Measurements from ENCODE around the gene NCR2.
A peak's percentile ranks its signal among the peaks of the same experiment; 100 is the strongest.

The NCR2 gene

DNA sequence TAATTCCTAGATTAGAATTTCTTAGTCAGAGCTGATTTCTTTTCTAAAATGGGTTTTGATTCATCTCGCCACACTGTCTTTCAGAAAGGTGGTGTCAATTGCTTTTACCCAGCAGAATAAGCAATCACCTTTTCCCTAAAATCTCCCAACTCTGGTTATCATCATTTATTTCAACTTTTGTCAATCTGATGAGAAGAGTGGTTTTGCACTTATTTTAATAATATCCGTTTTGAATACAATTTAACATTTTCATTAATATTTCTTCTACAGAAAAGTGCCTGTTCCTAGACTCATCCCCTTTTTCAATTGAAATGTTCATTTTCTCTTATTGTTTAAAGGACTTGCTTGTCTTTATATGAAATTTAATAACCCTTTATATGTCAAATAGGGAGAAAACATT, 8.2 kb upstream of the NCR2 start:
- CTCF ChIA-PET: interaction anchor here (1.4 kb wide), 1 partner anchor 9 kb away, joined by 3 read pairs; no protein-coding TSS in a partner anchor
- H3K27me3 ChIP-seq (replicated peaks in 2 of 5; ENCODE audit: control insufficient read depth in 4 of 5, insufficient read depth in 5 of 5, low read length in 4 of 5): peaks cover 0 to 4% (median 0%) of the 10 kb centered on the region in 5 experiments
- no peak overlapping the region for H3K4me3 ChIP-seq (ENCODE audit: control insufficient read depth in 1 of 7, extremely low read depth in 1 of 7, insufficient read depth in 4 of 7, low read depth in 2 of 7, low read length in 6 of 7)
- WGBS (ENCODE audit: insufficient coverage): no CpG with 5 or more reads among the region's 2 CpGs
- no peaks in the 10 kb centered on the region for H3K9me3 ChIP-seq (ENCODE audit: control extremely low read depth in 1 of 5, control insufficient read depth in 4 of 5, insufficient read depth in 2 of 5, low read depth in 1 of 5, low read length in 4 of 5)
- peaks cover 0 to 13% (median 3%) of the 10 kb centered on the region in 4 experiments for H3K4me1 ChIP-seq (ENCODE audit: control extremely low read depth in 1 of 4, control insufficient read depth in 4 of 4, insufficient read depth in 4 of 4, low read length in 3 of 4)
- no peak overlapping the region for H3K27ac ChIP-seq (ENCODE audit: insufficient read depth in 1 of 2, low read depth in 1 of 2, low read length in 2 of 2, poor library complexity in 1 of 2, severe bottlenecking in 2 of 2)
- no peak for DNase-seq
- POLR2A ChIA-PET: no interaction called here
- no peaks in the 10 kb centered on the region for H3K36me3 ChIP-seq (ENCODE audit: control insufficient read depth in 4 of 4, insufficient read depth in 4 of 4, low read length in 3 of 4)

GRCh38 chr6:41331401-41332150, 3.8 kb upstream of the NCR2 start:
- ChIA-PET CTCF (interaction anchor here (0.6 to 7.1 kb wide), 3 partner anchors 12 to 21 kb away, joined by 3 to 70 read pairs (median 4); no protein-coding TSS in a partner anchor), POLR2A (interaction anchor here (0.9 kb wide), 1 partner anchor 281 kb away, joined by 4 read pairs; no protein-coding TSS in a partner anchor)
- no peak overlapping the region for H3K27ac ChIP-seq (ENCODE audit: insufficient read depth in 1 of 2, low read depth in 1 of 2, low read length in 2 of 2, poor library complexity in 1 of 2, severe bottlenecking in 2 of 2)
- no peak overlapping the region for H3K4me3 ChIP-seq (ENCODE audit: control insufficient read depth in 1 of 7, extremely low read depth in 1 of 7, insufficient read depth in 4 of 7, low read depth in 2 of 7, low read length in 6 of 7)
- DNase-seq: no peak
- H3K4me1 ChIP-seq (ENCODE audit: control extremely low read depth in 1 of 4, control insufficient read depth in 4 of 4, insufficient read depth in 4 of 4, low read length in 3 of 4): peaks cover 0 to 53% (median 22%) of the 10 kb centered on the region in 4 experiments
- over 99% methylated on average over 8 of the region's 11 CpGs for WGBS (ENCODE audit: insufficient coverage)
- H3K9me3 ChIP-seq (ENCODE audit: control extremely low read depth in 1 of 5, control insufficient read depth in 4 of 5, insufficient read depth in 2 of 5, low read depth in 1 of 5, low read length in 4 of 5): no peaks in the 10 kb centered on the region
- H3K27me3 ChIP-seq (replicated peaks in 2 of 5; ENCODE audit: control insufficient read depth in 4 of 5, insufficient read depth in 5 of 5, low read length in 4 of 5): no peaks in the 10 kb centered on the region
- no peaks in the 10 kb centered on the region for H3K36me3 ChIP-seq (ENCODE audit: control insufficient read depth in 4 of 4, insufficient read depth in 4 of 4, low read length in 3 of 4)

DNA sequence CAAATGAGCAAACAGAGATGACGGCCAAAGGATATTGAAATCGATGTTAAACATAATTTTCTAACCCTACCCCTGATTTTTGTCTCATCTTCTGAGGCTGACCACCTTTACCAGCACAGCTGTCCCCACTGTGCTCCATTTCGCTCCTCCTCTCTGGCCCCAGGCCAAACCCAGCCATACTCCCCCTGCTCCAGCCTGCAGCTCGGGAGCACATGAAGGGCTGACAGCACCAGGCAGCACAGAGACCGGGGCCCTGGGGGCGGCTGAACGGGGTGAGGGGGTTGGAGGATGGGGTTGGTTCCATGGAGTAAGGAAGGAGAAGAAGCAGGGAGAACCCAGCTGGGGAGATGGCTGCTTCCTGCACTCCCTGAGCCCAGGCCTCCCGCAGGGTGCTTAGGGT, 3.2 kb upstream of the NCR2 start:
- Histone ChIP-seq H3K4me3 (ENCODE audit: control insufficient read depth in 1 of 7, extremely low read depth in 1 of 7, insufficient read depth in 4 of 7, low read depth in 2 of 7, low read length in 6 of 7) (no peak overlapping the region), H3K36me3 (ENCODE audit: control insufficient read depth in 4 of 4, insufficient read depth in 4 of 4, low read length in 3 of 4) (no peaks in the 10 kb centered on the region), H3K27ac (ENCODE audit: insufficient read depth in 1 of 2, low read depth in 1 of 2, low read length in 2 of 2, poor library complexity in 1 of 2, severe bottlenecking in 2 of 2) (no peak overlapping the region), H3K27me3 (replicated peaks in 2 of 5; ENCODE audit: control insufficient read depth in 4 of 5, insufficient read depth in 5 of 5, low read length in 4 of 5) (no peaks in the 10 kb centered on the region), H3K9me3 (ENCODE audit: control extremely low read depth in 1 of 5, control insufficient read depth in 4 of 5, insufficient read depth in 2 of 5, low read depth in 1 of 5, low read length in 4 of 5) (no peaks in the 10 kb centered on the region), H3K4me1 (ENCODE audit: control extremely low read depth in 1 of 4, control insufficient read depth in 4 of 4, insufficient read depth in 4 of 4, low read length in 3 of 4) (peaks cover 0 to 56% (median 22%) of the 10 kb centered on the region in 4 experiments)
- WGBS (ENCODE audit: insufficient coverage): 81% methylated on average over 7 of the region's 8 CpGs
- DNase-seq: no peak
- CTCF ChIA-PET: interaction anchor here (0.6 to 7.1 kb wide), 5 partner anchors 12 to 36 kb away, joined by 3 to 70 read pairs (median 4); no protein-coding TSS in a partner anchor
- POLR2A ChIA-PET: interaction anchor here (0.9 kb wide), 1 partner anchor 280 kb away, joined by 4 read pairs; no protein-coding TSS in a partner anchor

DNA sequence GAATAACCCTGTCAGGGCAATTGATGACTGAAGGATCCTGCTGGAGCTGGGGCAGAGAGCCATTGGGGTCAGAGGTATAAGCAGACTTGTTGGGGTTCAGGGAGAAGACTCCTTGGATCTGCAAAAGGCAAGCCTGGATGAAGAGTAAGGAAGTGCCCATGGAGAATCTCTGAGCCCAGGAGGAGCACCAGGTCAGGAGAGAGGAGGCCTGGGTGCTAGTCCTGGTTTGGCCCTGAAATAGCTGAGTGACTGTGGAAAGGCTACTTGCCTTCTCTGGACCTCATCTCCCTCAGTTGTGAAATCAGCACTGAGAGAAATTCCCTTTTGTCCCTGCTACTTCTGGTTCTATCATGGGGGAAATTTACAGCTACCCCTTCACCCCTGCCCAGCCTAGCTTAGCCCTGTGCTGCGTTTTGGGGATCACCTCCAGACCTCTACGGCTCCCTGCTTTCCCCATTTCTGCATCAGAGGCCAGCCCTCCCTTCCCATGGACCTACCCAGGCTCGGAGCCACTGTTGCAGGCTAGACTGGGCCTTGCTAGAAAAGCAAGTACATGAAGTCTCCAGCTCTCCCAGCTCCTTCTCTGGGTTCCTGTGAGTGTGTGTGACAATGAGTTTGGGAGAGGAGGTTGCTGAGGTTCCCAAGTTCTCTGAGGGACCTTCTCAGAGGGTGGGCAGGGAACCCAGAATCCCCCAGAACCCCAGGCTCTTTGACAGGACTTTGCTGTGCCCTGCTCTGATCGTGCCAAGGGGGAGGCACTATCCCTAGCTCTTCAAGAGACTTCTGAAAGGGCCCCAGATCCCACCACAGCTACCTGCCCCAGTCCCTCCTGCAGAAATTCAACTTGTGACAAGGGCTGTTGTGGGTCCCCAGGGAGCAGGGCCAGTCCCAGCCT, 2.3 kb upstream of the NCR2 start:
- no peaks in the 10 kb centered on the region for H3K27me3 ChIP-seq (replicated peaks in 2 of 5; ENCODE audit: control insufficient read depth in 4 of 5, insufficient read depth in 5 of 5, low read length in 4 of 5)
- peaks cover 0 to 56% (median 22%) of the 10 kb centered on the region in 4 experiments for H3K4me1 ChIP-seq (ENCODE audit: control extremely low read depth in 1 of 4, control insufficient read depth in 4 of 4, insufficient read depth in 4 of 4, low read length in 3 of 4)
- DNase-seq: no peak
- no peaks in the 10 kb centered on the region for H3K9me3 ChIP-seq (ENCODE audit: control extremely low read depth in 1 of 5, control insufficient read depth in 4 of 5, insufficient read depth in 2 of 5, low read depth in 1 of 5, low read length in 4 of 5)
- ChIA-PET CTCF (interaction anchor here (0.5 to 7.1 kb wide), 10 partner anchors 12 to 722 kb away, joined by 3 to 70 read pairs (median 4); no protein-coding TSS in a partner anchor), POLR2A (interaction anchor here (0.6 to 1.2 kb wide), 2 partner anchors 12 kb away, joined by 3 to 11 read pairs; no protein-coding TSS in a partner anchor)
- peak overlapping the region in 1 of 2 experiments; percentile 38 for H3K27ac ChIP-seq (ENCODE audit: insufficient read depth in 1 of 2, low read depth in 1 of 2, low read length in 2 of 2, poor library complexity in 1 of 2, severe bottlenecking in 2 of 2)
- no peaks in the 10 kb centered on the region for H3K36me3 ChIP-seq (ENCODE audit: control insufficient read depth in 4 of 4, insufficient read depth in 4 of 4, low read length in 3 of 4)
- 96% methylated on average over 4 of the region's 4 CpGs for WGBS (ENCODE audit: insufficient coverage)
- peak overlapping the region in 1 of 7 experiments; percentile 24 for H3K4me3 ChIP-seq (ENCODE audit: control insufficient read depth in 1 of 7, extremely low read depth in 1 of 7, insufficient read depth in 4 of 7, low read depth in 2 of 7, low read length in 6 of 7)

DNA sequence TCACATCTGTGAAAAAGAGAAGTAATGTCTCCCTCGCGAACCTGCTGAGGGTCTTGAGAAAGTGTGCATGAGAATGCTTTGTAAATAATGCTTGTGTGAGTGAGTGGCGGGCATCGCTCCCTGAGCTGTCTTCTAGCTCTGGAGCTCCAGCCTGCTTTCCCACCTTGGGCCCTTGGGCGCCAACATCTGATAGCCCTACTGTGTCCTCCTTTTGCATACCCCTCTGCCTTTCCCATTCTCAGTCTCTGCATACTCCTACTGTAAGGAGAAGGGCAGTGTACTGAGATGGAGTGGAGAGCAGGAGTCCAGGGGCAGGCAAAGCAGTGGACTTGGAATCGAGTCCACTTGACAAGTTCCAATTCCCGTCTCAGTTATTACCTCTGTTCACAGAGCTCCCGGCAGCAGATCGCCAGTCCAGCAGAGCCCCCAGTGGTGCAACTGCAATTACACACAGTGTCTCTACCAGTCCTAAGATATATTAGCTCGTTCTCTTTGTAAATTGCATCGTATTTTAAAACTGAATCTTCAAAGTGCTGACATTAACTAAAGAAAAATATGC, 847 bp upstream of the NCR2 start:
- Histone ChIP-seq H3K4me3 (ENCODE audit: control insufficient read depth in 1 of 7, extremely low read depth in 1 of 7, insufficient read depth in 4 of 7, low read depth in 2 of 7, low read length in 6 of 7) (no peak overlapping the region), H3K27ac (ENCODE audit: insufficient read depth in 1 of 2, low read depth in 1 of 2, low read length in 2 of 2, poor library complexity in 1 of 2, severe bottlenecking in 2 of 2) (no peak overlapping the region), H3K4me1 (ENCODE audit: control extremely low read depth in 1 of 4, control insufficient read depth in 4 of 4, insufficient read depth in 4 of 4, low read length in 3 of 4) (peaks cover 0 to 56% (median 22%) of the 10 kb centered on the region in 4 experiments), H3K27me3 (replicated peaks in 2 of 5; ENCODE audit: control insufficient read depth in 4 of 5, insufficient read depth in 5 of 5, low read length in 4 of 5) (no peaks in the 10 kb centered on the region), H3K9me3 (ENCODE audit: control extremely low read depth in 1 of 5, control insufficient read depth in 4 of 5, insufficient read depth in 2 of 5, low read depth in 1 of 5, low read length in 4 of 5) (no peaks in the 10 kb centered on the region), H3K36me3 (ENCODE audit: control insufficient read depth in 4 of 4, insufficient read depth in 4 of 4, low read length in 3 of 4) (no peaks in the 10 kb centered on the region)
- peak; percentile 8 to 30 (median 25) for DNase-seq
- ChIA-PET POLR2A (interaction anchor here (0.7 to 1.4 kb wide), 3 partner anchors 10 to 129 kb away, joined by 3 to 11 read pairs (median 4); no protein-coding TSS in a partner anchor), CTCF (interaction anchor here (1.4 to 7.1 kb wide), 7 partner anchors 9 to 34 kb away, joined by 3 to 70 read pairs (median 5); no protein-coding TSS in a partner anchor)
- 70% methylated on average over 5 of the region's 11 CpGs for WGBS (ENCODE audit: insufficient coverage)

DNA sequence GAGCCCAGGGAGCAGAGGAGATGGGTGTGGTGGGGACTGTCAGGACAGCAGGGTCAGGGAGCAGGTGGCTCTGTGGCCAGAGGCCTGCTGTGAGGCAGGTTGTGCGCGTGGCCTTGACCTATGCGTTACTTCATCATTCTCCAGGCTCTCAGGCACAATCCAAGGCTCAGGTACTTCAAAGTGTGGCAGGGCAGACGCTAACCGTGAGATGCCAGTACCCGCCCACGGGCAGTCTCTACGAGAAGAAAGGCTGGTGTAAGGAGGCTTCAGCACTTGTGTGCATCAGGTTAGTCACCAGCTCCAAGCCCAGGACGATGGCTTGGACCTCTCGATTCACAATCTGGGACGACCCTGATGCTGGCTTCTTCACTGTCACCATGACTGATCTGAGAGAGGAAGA, 535 bp downstream of the NCR2 start:
- Histone ChIP-seq H3K4me1 (ENCODE audit: control extremely low read depth in 1 of 4, control insufficient read depth in 4 of 4, insufficient read depth in 4 of 4, low read length in 3 of 4) (peaks cover 0 to 56% (median 22%) of the 10 kb centered on the region in 4 experiments), H3K4me3 (ENCODE audit: control insufficient read depth in 1 of 7, extremely low read depth in 1 of 7, insufficient read depth in 4 of 7, low read depth in 2 of 7, low read length in 6 of 7) (no peak overlapping the region), H3K9me3 (ENCODE audit: control extremely low read depth in 1 of 5, control insufficient read depth in 4 of 5, insufficient read depth in 2 of 5, low read depth in 1 of 5, low read length in 4 of 5) (no peaks in the 10 kb centered on the region), H3K27ac (ENCODE audit: insufficient read depth in 1 of 2, low read depth in 1 of 2, low read length in 2 of 2, poor library complexity in 1 of 2, severe bottlenecking in 2 of 2) (no peak overlapping the region), H3K27me3 (replicated peaks in 2 of 5; ENCODE audit: control insufficient read depth in 4 of 5, insufficient read depth in 5 of 5, low read length in 4 of 5) (no peaks in the 10 kb centered on the region), H3K36me3 (ENCODE audit: control insufficient read depth in 4 of 4, insufficient read depth in 4 of 4, low read length in 3 of 4) (no peaks in the 10 kb centered on the region)
- 98% methylated on average over 11 of the region's 11 CpGs for WGBS (ENCODE audit: insufficient coverage)
- ChIA-PET POLR2A (no interaction called here), CTCF (interaction anchor here (1.7 to 7.1 kb wide), 2 partner anchors 10 to 16 kb away, joined by 5 to 70 read pairs; no protein-coding TSS in a partner anchor)
- DNase-seq: no peak

Data from common myeloid progenitor, CD34-positive (primary cell).